ENCODE measurements around the gene CCR8. TPM values are rescaled to one million over a fixed set of nuclear protein-coding genes. Genes with fewer than 3 reads are reported as not detected.

Gene CCR8
- total RNA-seq, 4 donors from 2014 or later = not detected

- Histone ChIP-seq H3K27ac (no peak overlapping the region), H3K9me3 (no peaks in the 10 kb centered on the region), H3K27me3 (no peaks in the 10 kb centered on the region), H3K4me3 (no peak overlapping the region), H3K4me1 (peaks cover 0 to 4% (median 0%) of the 10 kb centered on the region in 4 donors), H3K36me3 (no peaks in the 10 kb centered on the region)
- TF ChIP-seq, protein P1, sequence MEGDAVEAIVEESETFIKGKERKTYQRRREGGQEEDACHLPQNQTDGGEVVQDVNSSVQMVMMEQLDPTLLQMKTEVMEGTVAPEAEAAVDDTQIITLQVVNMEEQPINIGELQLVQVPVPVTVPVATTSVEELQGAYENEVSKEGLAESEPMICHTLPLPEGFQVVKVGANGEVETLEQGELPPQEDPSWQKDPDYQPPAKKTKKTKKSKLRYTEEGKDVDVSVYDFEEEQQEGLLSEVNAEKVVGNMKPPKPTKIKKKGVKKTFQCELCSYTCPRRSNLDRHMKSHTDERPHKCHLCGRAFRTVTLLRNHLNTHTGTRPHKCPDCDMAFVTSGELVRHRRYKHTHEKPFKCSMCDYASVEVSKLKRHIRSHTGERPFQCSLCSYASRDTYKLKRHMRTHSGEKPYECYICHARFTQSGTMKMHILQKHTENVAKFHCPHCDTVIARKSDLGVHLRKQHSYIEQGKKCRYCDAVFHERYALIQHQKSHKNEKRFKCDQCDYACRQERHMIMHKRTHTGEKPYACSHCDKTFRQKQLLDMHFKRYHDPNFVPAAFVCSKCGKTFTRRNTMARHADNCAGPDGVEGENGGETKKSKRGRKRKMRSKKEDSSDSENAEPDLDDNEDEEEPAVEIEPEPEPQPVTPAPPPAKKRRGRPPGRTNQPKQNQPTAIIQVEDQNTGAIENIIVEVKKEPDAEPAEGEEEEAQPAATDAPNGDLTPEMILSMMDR (IDR thresholded peaks at IDR 0.05) = no peak
- no peak for TF ChIP-seq POLR2A (IDR thresholded peaks at IDR 0.05)
- no peak for DNase-seq
Observed at GRCh38 chr3:39289107-39289506, 40.4 kb upstream of the CCR8 start.

- TF ChIP-seq, protein P1 (IDR thresholded peaks at IDR 0.05) = no peak
- no peak for TF ChIP-seq POLR2A (IDR thresholded peaks at IDR 0.05)
- Histone ChIP-seq H3K4me1 (peaks cover 0 to 4% (median 0%) of the 10 kb centered on the region in 4 donors), H3K27me3 (no peaks in the 10 kb centered on the region), H3K9me3 (no peaks in the 10 kb centered on the region), H3K36me3 (no peaks in the 10 kb centered on the region), H3K4me3 (no peak overlapping the region), H3K27ac (peak overlapping the region in 1 of 4 donors; percentile 57)
- DNase-seq = no peak
Observed at GRCh38 chr3:39290255-39290654, 39.3 kb upstream of the CCR8 start.

DNA sequence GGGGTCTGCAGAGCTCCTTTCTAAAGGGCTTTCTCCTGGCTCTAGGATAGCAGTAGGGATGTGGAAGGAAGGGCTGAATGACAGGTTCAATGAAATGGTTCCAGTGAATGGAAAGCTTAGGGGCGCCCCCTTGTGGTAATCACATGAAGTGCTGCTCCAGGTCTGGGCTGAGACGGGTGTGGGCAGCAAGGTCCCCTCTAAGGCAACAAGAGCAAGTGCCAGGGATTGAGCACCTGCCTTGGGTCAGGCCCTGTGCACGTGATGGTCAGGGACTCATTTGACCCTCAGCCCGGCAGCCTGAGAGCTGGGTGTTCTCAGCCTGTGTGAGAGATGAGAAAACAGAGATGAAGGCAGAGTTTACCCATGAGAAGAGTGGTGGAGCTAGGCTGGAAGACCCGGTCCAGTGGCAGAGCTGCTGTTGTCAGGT lies 37.6 kb upstream of the CCR8 start:
- Histone ChIP-seq H3K4me1 (peaks cover 0 to 4% (median 0%) of the 10 kb centered on the region in 4 donors), H3K27ac (no peak overlapping the region), H3K36me3 (no peaks in the 10 kb centered on the region), H3K4me3 (no peak overlapping the region), H3K27me3 (no peaks in the 10 kb centered on the region), H3K9me3 (no peaks in the 10 kb centered on the region)
- TF ChIP-seq, protein P1 (IDR thresholded peaks at IDR 0.05) = peak; percentile 79 to 96 (median 84)
- no peak for TF ChIP-seq POLR2A (IDR thresholded peaks at IDR 0.05)
- DNase-seq = peak; percentile 61 to 89 (median 75)

GRCh38 chr3:39292961-39293360 lies 36.5 kb upstream of the CCR8 start:
- H3K27ac ChIP-seq = no peak overlapping the region
- no peaks in the 10 kb centered on the region for H3K36me3 ChIP-seq
- H3K9me3 ChIP-seq = no peaks in the 10 kb centered on the region
- H3K4me3 ChIP-seq = no peak overlapping the region
- no peaks in the 10 kb centered on the region for H3K27me3 ChIP-seq
- TF ChIP-seq POLR2A (IDR thresholded peaks at IDR 0.05) = no peak
- TF ChIP-seq, protein P1 (IDR thresholded peaks at IDR 0.05) = no peak
- H3K4me1 ChIP-seq = peaks cover 0 to 4% (median 0%) of the 10 kb centered on the region in 4 donors
- no peak for DNase-seq

- Histone ChIP-seq H3K9me3 (peaks cover 0 to 5% (median 0%) of the 10 kb centered on the region in 4 donors), H3K4me3 (no peak overlapping the region), H3K27me3 (no peaks in the 10 kb centered on the region), H3K4me1 (peaks cover 0 to 4% (median 0%) of the 10 kb centered on the region in 4 donors), H3K36me3 (no peaks in the 10 kb centered on the region), H3K27ac (no peak overlapping the region)
- no peak for DNase-seq
- no peak for TF ChIP-seq POLR2A (IDR thresholded peaks at IDR 0.05)
- TF ChIP-seq, protein P1 (IDR thresholded peaks at IDR 0.05) = no peak
Observed at GRCh38 chr3:39294446-39295183, 34.9 kb upstream of the CCR8 start.

Data from Peyer's patch (tissue), 4 donors.